ENCODE results near the gene CYP4A22. TPM values are rescaled to one million over a fixed set of nuclear protein-coding genes. Genes with fewer than 3 reads are reported as not detected.
"Not testable (repeated sequence)": the region's sequence is repeated elsewhere in the genome, so short reads cannot be mapped to it uniquely, and the experiment has no call there.

Gene CYP4A22
- total RNA-seq, 1 experiment from 2014 or later = not detected

- CTCF ChIA-PET = interaction anchor here (0.6 kb wide), 1 partner anchor 28 kb away, joined by 3 read pairs; no protein-coding TSS in a partner anchor
These were observed 10.0 kb downstream of the CYP4A22 start for GRCh38 chr1:47147047-47147785.

GRCh38 chr1:47149162-47149561 is 11.9 kb downstream of the CYP4A22 start:
- DNase-seq; CTCF ChIA-PET; H3K79me2 ChIP-seq (ENCODE audit: low read length); H3K4me2 ChIP-seq (ENCODE audit: low read length); H3K4me3 ChIP-seq (ENCODE audit: low read length); BruUV-seq (replicated peaks); H3F3A ChIP-seq (ENCODE audit: low read length, unreplicated experiment); H3K9me3 ChIP-seq (ENCODE audit: low read length); POLR2A ChIA-PET (ENCODE audit: unreplicated experiment); H2AFZ ChIP-seq (ENCODE audit: low read length); H3K9ac ChIP-seq (ENCODE audit: low read length); ATAC-seq; H3K9me2 ChIP-seq (replicated peaks; ENCODE audit: low read length); H4K20me1 ChIP-seq (ENCODE audit: low read length); H3K4me1 ChIP-seq (ENCODE audit: insufficient read depth, low read length); H3K36me3 ChIP-seq (ENCODE audit: low read depth, low read length); intact Hi-C loops (cut with micrococcal nuclease); H3K27me3 ChIP-seq (ENCODE audit: low read length); H3K27ac ChIP-seq (ENCODE audit: low read length): not testable (repeated sequence)

More at GRCh38 chr1:47147047-47147785, 10.0 kb downstream of the CYP4A22 start:
- no peak overlapping the region for H2AFZ ChIP-seq (ENCODE audit: low read length)
- H3K4me1 ChIP-seq (ENCODE audit: insufficient read depth, low read length) = no peaks in the 10 kb centered on the region
- H3K9me3 ChIP-seq (ENCODE audit: low read length) = no peaks in the 10 kb centered on the region
- no peaks in the 10 kb centered on the region for H4K20me1 ChIP-seq (ENCODE audit: low read length)
- intact Hi-C loops (cut with micrococcal nuclease) = no loop called here
- no peak overlapping the region for H3K9ac ChIP-seq (ENCODE audit: low read length)
- H3K79me2 ChIP-seq (ENCODE audit: low read length) = no peaks in the 10 kb centered on the region
- no peak for DNase-seq
- H3K4me3 ChIP-seq (ENCODE audit: low read length) = no peak overlapping the region
- H3K9me2 ChIP-seq (replicated peaks; ENCODE audit: low read length) = no peaks in the 10 kb centered on the region
- no peak; the same call in 1 of the 2 replicates for ATAC-seq
- H3K27me3 ChIP-seq (ENCODE audit: low read length) = no peaks in the 10 kb centered on the region
- H3K36me3 ChIP-seq (ENCODE audit: low read depth, low read length) = no peaks in the 10 kb centered on the region
- H3K27ac ChIP-seq (ENCODE audit: low read length) = no peak overlapping the region
- POLR2A ChIA-PET (ENCODE audit: unreplicated experiment) = no interaction called here
- no peak for TF ChIP-seq CTCF (conservative IDR thresholded peaks at IDR 0.05; ENCODE audit: low read depth, low read length)
- no peak for TF ChIP-seq EZH2 (IDR thresholded peaks at IDR 0.05; ENCODE audit: low read length, unreplicated experiment)
- TF ChIP-seq EZH2phosphoT487 (IDR thresholded peaks at IDR 0.05; ENCODE audit: borderline replicate concordance, low read length) = no peak
- no peak overlapping the region for H3K4me2 ChIP-seq (ENCODE audit: low read length)
- H3F3A ChIP-seq (ENCODE audit: low read length, unreplicated experiment) = no peaks in the 10 kb centered on the region
- BruUV-seq (replicated peaks) = no TSS peak

- H3K4me3 ChIP-seq (ENCODE audit: low read length); H3F3A ChIP-seq (ENCODE audit: low read length, unreplicated experiment); H3K79me2 ChIP-seq (ENCODE audit: low read length); H3K4me1 ChIP-seq (ENCODE audit: insufficient read depth, low read length); H3K27me3 ChIP-seq (ENCODE audit: low read length); H3K9me2 ChIP-seq (replicated peaks; ENCODE audit: low read length); H4K20me1 ChIP-seq (ENCODE audit: low read length); H3K9ac ChIP-seq (ENCODE audit: low read length); POLR2A ChIA-PET (ENCODE audit: unreplicated experiment); H3K4me2 ChIP-seq (ENCODE audit: low read length); H2AFZ ChIP-seq (ENCODE audit: low read length); H3K36me3 ChIP-seq (ENCODE audit: low read depth, low read length); H3K9me3 ChIP-seq (ENCODE audit: low read length); intact Hi-C loops (cut with micrococcal nuclease); H3K27ac ChIP-seq (ENCODE audit: low read length); BruUV-seq (replicated peaks): not testable (repeated sequence)
- peak; percentile 55 for DNase-seq
- peak; percentile 82 for ATAC-seq
- CTCF ChIA-PET = interaction anchor here (0.6 kb wide), 1 partner anchor 268 kb away, joined by 3 read pairs; no protein-coding TSS in a partner anchor
These were observed 19.2 kb downstream of the CYP4A22 start for GRCh38 chr1:47156457-47156856.

- H3K36me3 ChIP-seq (ENCODE audit: low read depth, low read length); DNase-seq; H3K9ac ChIP-seq (ENCODE audit: low read length); H3K27me3 ChIP-seq (ENCODE audit: low read length); H3K4me2 ChIP-seq (ENCODE audit: low read length); CTCF ChIA-PET; H3K79me2 ChIP-seq (ENCODE audit: low read length); H3K27ac ChIP-seq (ENCODE audit: low read length); H3F3A ChIP-seq (ENCODE audit: low read length, unreplicated experiment); H3K9me3 ChIP-seq (ENCODE audit: low read length); BruUV-seq (replicated peaks); H3K4me3 ChIP-seq (ENCODE audit: low read length); intact Hi-C loops (cut with micrococcal nuclease); H2AFZ ChIP-seq (ENCODE audit: low read length); POLR2A ChIA-PET (ENCODE audit: unreplicated experiment); H3K9me2 ChIP-seq (replicated peaks; ENCODE audit: low read length); H4K20me1 ChIP-seq (ENCODE audit: low read length); ATAC-seq; H3K4me1 ChIP-seq (ENCODE audit: insufficient read depth, low read length): not testable (repeated sequence)
These were observed 20.7 kb downstream of the CYP4A22 start for GRCh38 chr1:47157957-47158356.

Measured in PC-3 (cell line).